Activated T-cell treated with anti-CD3 and anti-CD28 coated beads for 1 hour (primary cell): ENCODE measurements around the gene TMEM245.

Source experiments
- DNase-seq: peaks from one replicate; pipeline ENCODE4 v3.0.0-alpha.2; 2020; ENCODE audit warnings: low read depth

TMEM245 gene

GRCh38 chr9:109022873-109023272, 96.9 kb downstream of the TMEM245 start:
- DNase-seq = no peak

DNA sequence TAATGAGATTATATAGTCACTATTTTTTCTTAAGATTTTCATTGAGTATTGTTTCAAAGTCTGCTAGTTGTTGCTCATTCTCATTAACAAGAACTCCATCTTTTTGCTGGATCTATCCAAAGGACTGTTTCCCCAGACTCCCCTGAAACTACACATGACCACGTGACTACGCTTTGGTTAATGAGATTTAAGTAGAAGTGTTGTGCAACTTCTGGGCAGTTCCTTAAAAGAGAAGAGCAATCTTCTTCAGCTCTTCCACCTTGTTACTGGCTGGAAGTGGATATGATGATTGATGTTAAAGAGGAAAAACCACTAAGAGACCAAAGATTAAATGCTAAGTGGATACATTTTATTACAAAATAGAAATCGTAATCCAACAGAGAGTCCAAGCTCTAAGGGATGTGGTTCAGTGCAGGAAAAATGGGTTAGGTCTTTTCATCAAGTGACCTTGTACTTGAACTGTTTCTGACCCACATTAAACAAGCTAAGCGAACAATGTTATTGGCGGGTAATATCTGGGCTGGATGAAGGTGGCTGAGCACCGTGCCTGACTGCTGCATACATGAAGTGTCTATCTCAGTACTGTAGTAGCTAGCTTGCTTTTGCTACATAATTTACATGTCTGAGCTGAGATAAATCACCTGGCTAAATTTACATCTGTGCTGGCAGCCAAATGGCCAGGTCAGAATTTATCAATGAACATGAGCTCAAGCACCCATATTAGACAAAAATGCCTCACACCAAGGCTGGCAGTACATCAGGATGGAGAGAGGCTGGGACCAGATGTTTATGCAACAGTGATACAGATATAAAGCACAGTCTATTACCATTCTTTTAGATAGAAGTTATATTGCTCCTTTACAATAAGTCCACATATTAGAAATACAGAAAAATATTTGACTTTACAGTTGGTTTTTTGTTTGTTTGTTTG, 98.9 kb downstream of the TMEM245 start:
- DNase-seq = no peak

GRCh38 chr9:109020113-109020512, 99.6 kb downstream of the TMEM245 start:
- DNase-seq = no peak

- no peak for DNase-seq
Measured at GRCh38 chr9:109019420-109019819, 100.3 kb downstream of the TMEM245 start.

DNA sequence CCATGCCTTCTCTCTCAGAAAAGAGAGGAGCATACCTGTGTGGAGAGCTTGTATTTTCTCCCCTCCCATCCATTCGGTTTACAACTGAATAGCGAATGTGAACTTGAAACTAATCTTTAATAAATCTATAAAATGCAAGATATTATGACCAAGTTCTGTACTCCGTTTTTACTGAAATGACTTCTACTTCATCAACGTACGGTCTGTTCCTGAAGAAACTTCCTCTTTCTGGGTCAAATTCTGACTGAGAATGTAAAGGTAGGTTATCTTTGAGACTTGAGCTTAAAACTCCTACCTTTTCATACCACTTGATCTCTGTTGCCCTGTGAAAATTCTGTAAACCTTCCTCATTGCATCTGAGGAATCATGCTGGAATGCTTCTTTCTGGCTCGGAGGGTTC, 102.3 kb downstream of the TMEM245 start:
- DNase-seq = no peak

- DNase-seq = no peak
Measured at GRCh38 chr9:109017061-109017460, 102.7 kb downstream of the TMEM245 start.

DNA sequence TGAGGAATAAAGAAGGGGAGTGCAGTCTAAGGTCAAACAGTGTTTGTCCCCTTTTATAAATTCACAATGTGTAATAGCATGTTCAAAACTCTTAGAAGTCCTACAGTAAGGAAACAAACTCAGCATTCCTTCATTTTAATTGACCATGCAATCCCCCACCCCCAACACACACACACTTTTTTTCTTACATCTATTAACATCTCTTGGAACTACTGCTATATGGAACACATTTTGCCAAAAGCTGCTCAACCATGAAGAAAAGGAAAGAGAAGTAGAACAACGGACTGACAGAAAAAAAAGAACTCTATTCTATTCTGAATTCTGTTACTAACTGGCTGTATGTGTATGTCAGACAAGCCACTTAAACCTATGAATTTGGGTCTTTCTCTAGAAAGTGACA, 103.6 kb downstream of the TMEM245 start:
- DNase-seq = no peak

GRCh38 chr9:109014608-109015280, 105.0 kb downstream of the TMEM245 start:
- DNase-seq = no peak

DNA sequence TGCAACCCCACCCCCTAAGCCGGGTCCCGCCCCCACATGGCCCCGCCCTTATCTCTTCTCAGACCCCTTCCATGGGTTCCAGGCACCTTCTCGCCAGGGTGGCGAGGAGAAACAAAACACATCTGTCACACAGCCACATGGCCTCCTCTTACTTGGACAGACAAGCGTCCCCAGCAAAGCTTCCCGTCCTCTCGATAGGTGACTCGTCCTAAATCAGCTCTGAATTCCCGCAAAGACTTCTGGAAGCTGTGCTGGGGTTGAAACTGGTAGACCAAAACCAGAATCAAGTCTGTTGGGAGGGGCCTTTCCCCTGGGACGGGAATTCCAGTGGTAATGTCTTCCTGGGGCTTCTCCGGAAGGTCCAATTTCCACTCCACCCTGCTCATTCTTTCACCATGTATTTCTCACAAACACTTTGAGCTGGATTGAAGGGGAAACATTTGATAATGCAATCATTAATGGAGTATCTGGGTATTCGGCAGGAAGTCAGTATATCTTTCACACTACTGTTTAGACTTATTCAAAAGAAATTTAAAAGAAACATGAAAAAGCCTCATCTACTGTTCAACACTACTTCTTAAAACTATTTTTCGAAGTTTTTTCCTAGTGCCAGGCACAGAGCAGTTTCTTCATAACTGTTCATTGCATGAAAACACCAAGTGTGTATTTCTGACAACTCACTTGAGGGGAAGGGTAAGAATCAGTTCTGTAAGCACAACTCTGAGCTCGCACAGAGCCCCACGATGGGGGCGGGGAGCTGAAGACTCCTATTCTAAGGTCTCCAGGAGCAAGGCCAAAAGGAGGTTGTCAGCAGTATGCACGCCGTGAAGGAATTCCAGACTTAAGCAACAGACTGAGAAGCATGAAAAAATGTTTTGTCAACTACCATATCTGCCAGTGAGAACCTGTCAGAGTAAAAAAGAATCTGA, 105.8 kb downstream of the TMEM245 start:
- DNase-seq = no peak

- peak; percentile 77 for DNase-seq
Measured at GRCh38 chr9:109012876-109013678, 106.7 kb downstream of the TMEM245 start, which contains the start of gene CTNNAL1. Gene CTNNAL1 (minus strand): TSS chr9:109013499. CDS start chr9:109013442, 57 bp downstream.

DNA sequence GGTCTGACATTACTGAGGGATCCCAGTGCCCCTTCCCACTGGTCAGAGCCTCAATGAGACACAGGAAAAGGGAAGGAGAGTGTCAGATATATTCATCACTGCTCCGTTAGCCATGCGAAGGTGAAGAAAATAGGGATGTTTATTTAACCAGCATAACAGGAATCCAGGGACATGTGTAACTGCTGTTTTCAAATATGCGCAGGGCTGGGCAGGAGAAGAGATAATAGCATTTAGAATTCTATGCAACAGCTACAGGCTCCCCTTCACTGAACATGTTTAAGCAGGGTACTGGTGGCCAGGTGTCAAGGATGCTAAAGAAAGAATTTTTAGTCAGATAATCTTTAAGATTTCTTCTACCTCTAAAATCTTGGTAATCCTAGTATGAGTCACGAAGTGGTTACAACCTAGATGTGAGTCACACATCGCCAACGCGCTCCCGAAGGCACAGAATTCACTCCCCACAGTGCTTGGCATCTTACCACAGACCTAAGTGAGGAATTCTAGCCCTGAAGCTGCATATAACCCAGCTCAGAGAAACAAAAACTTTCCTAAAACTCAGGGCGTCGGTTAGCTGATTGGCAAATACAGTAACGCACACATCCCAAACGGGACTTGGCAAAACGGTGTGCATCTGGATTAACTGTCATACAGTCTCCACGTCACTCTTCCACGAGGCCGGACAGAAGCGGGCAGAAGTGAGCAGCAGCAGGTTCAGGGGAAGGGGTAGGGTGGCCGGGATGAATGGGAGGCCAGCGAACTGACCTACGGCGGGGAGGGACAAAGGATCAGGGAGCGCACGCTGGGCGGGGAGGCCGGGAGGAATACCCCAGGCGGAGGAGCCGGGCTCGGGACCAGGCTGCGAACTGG, 107.5 kb downstream of the TMEM245 start:
- DNase-seq = peak; percentile 16

DNA sequence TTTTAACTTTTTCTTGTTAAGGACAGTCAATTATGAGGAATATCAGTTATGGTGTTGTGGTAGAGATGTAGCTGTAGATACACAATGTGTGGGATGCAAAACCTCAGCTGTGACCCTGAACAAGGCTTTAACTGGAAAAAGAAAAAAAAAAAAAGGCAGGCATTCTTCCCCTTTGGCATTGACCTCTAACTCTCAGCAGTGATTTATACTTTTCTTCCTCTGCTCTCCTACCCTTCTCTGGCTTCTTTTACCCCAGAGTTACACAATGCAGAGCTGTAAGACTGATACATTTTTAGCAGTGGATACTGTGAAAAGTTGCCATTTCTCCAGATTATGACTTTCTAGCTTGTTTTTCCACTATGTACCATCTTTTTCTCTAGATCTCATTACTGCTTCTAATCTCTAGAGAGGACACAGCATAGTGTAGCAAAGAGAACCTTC, 108.5 kb downstream of the TMEM245 start:
- DNase-seq = no peak

DNA sequence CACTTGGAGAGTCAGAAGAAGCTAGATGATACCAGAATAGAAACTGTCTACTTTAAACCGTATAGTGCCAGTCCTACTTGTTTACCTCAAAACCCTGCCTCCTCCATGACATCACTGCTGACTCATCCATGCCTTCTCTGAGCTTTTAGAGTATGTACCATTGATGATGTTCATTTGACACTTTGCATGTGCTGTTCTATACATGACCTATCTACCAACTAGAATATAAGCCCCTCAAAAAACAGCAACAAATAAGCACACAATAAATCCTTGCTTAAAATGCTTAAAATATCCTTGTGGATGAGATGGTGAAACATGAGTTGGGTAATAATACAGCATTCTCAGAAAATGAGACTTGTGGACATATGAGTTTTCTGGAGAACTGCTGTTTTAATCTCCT, 109.0 kb downstream of the TMEM245 start:
- DNase-seq = peak; percentile 35

GRCh38 chr9:109005678-109006077, 114.1 kb downstream of the TMEM245 start:
- no peak for DNase-seq

DNA sequence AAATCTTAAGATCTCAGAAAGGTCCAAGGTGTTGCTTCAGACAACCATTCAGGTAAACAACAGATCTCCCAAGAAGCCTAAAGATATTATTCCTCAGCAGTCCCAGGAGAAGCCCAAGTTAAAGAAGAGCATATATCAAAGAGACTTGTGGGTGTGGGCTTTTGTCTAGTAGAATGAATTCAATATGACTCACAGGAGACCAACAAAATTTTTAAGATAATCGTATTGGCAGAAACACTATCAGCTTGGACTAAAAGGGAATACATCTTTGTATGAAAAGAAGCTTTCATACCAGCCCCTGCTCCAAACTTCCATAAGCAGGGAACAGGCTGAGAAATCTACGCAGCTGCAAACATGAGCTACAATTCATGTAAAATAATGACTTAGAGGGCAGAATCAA, 116.6 kb downstream of the TMEM245 start:
- no peak for DNase-seq

GRCh38 chr9:109002141-109002540, 117.6 kb downstream of the TMEM245 start:
- DNase-seq = no peak

GRCh38 chr9:109001275-109001676, 118.5 kb downstream of the TMEM245 start:
- DNase-seq = no peak

- no peak for DNase-seq
Measured at GRCh38 chr9:108997112-108997511, 122.6 kb downstream of the TMEM245 start.

- no peak for DNase-seq
Measured at GRCh38 chr9:108996643-108997042, 123.1 kb downstream of the TMEM245 start.

GRCh38 chr9:108994695-108995094, 125.1 kb downstream of the TMEM245 start:
- no peak for DNase-seq
